Neuronal stem cell (in vitro differentiated cells): Measurements from ENCODE around the gene LBX2.
"Not testable (repeated sequence)": the region's sequence is repeated elsewhere in the genome, so short reads cannot be mapped to it uniquely, and the experiment has no call there.

Experiments used
- DNase-seq: peaks from one replicate; pipeline ENCODE4 v3.0.0-alpha.2; 2013; ENCODE audit warnings: low spot score
- H2AFZ ChIP-seq: one replicate; pipeline ENCODE4 v1.6.1; 2013; ENCODE audit warnings: mild to moderate bottlenecking, low read length, inconsistent platforms
- H2AK5ac ChIP-seq: 2 replicates; pipeline ENCODE4 v1.6.1; 2013; ENCODE audit warnings: low read depth, mild to moderate bottlenecking, inconsistent platforms, low read length, moderate library complexity, mixed read lengths
- H2BK120ac ChIP-seq: 2 replicates; pipeline ENCODE4 v1.6.1; 2013; ENCODE audit warnings: low read depth, mild to moderate bottlenecking, inconsistent platforms, low read length, moderate library complexity, mixed read lengths
- H2BK12ac ChIP-seq: one replicate; pipeline ENCODE4 v1.6.1; 2013; ENCODE audit warnings: low read length, inconsistent platforms
- H2BK15ac ChIP-seq: 2 replicates; pipeline ENCODE4 v1.6.1; 2013; ENCODE audit warnings: mild to moderate bottlenecking, low read length, inconsistent platforms, mixed read lengths
- H2BK5ac ChIP-seq: one replicate; pipeline ENCODE4 v1.6.1; 2013; ENCODE audit warnings: inconsistent platforms, mild to moderate bottlenecking, low read length, moderate library complexity
- H3K14ac ChIP-seq: one replicate; pipeline ENCODE4 v1.6.1; 2013; ENCODE audit warnings: low read length, inconsistent platforms
- H3K18ac ChIP-seq: 2 replicates; pipeline ENCODE4 v1.6.1; 2013; ENCODE audit warnings: low read length, inconsistent platforms
- H3K23ac ChIP-seq: 2 replicates; pipeline ENCODE4 v1.6.1; 2013; ENCODE audit warnings: low read depth, mild to moderate bottlenecking, mixed read lengths, low read length, inconsistent platforms; ENCODE audit not compliant: poor library complexity
- H3K27ac ChIP-seq: replicated peaks from 3 replicates; pipeline ENCODE4 v1.5.1; 2013; ENCODE audit warnings: low read length, inconsistent platforms
- H3K27me3 ChIP-seq, 3 experiments: 2 replicates each; pipeline ENCODE4 v1.6.1; 2013; ENCODE audit warnings: low read length in 3 of 3, mild to moderate bottlenecking in 2 of 3, inconsistent platforms in 1 of 3, low read depth in 1 of 3, mixed read lengths in 1 of 3, moderate library complexity in 1 of 3; ENCODE audit not compliant: control insufficient read depth in 3 of 3, insufficient read depth in 3 of 3
- H3K36me3 ChIP-seq, 2 donors: replicated peaks in 1 of 2; 2 replicates each; pipeline ENCODE4 v1.6.1; 2013; ENCODE audit warnings: low read length in 2 of 2; ENCODE audit not compliant: control insufficient read depth in 2 of 2, insufficient read depth in 2 of 2
- H3K4ac ChIP-seq: 2 replicates; pipeline ENCODE4 v1.6.1; 2013; ENCODE audit warnings: inconsistent platforms, mild to moderate bottlenecking, low read length, moderate library complexity
- H3K4me1 ChIP-seq, 2 donors: 1 replicate in 1 of 2; 2 replicates in 1 of 2; pipeline ENCODE4 v1.6.1; 2013; ENCODE audit warnings: low read length in 2 of 2, low read depth in 1 of 2; ENCODE audit not compliant: control insufficient read depth in 2 of 2, insufficient read depth in 1 of 2
- H3K4me2 ChIP-seq: one replicate; pipeline ENCODE4 v1.6.1; 2013; ENCODE audit warnings: mild to moderate bottlenecking, low read length, inconsistent platforms; ENCODE audit not compliant: insufficient read depth, poor library complexity, severe bottlenecking
- H3K4me3 ChIP-seq, 2 donors: 2 replicates each; pipeline ENCODE4 v1.5.1; 2013; ENCODE audit warnings: low read length in 2 of 2, mild to moderate bottlenecking in 2 of 2, inconsistent platforms in 1 of 2, moderate library complexity in 1 of 2
- H3K79me1 ChIP-seq: one replicate; pipeline ENCODE4 v1.6.1; 2013; ENCODE audit warnings: low read depth, mild to moderate bottlenecking, inconsistent platforms, low read length, moderate library complexity
- H3K9ac ChIP-seq: one replicate; pipeline ENCODE4 v1.6.1; 2013; ENCODE audit warnings: mild to moderate bottlenecking, low read depth, low read length, inconsistent platforms; ENCODE audit not compliant: poor library complexity
- H3K9me3 ChIP-seq, 2 donors: replicated peaks in 1 of 2; 2 replicates each; pipeline versions ENCODE3 to v1.6.1; 2013; ENCODE audit warnings: low read length in 2 of 2, mild to moderate bottlenecking in 2 of 2, inconsistent platforms in 1 of 2, low read depth in 1 of 2, mixed read lengths in 1 of 2, moderate library complexity in 1 of 2; ENCODE audit not compliant: control insufficient read depth in 2 of 2, insufficient read depth in 1 of 2
- H4K8ac ChIP-seq: one replicate; pipeline ENCODE4 v1.6.1; 2013; ENCODE audit warnings: low read depth, mild to moderate bottlenecking, inconsistent platforms, low read length, moderate library complexity
- H4K91ac ChIP-seq: one replicate; pipeline ENCODE4 v1.6.1; 2013; ENCODE audit warnings: low read length, low read depth, mild to moderate bottlenecking, inconsistent platforms; ENCODE audit not compliant: poor library complexity
- WGBS, 2 donors: extraction: QIAGEN DNeasy Blood & Tissue Kit; methylation state at CpG; one replicate each; pipeline ENCODE4 v1.1.7; 2013; ENCODE audit warnings: missing lambda C conversion rate in 2 of 2, mixed read lengths in 1 of 2; ENCODE audit not compliant: insufficient read length in 2 of 2, insufficient replicate concordance in 1 of 2; ENCODE audit errors: extremely low coverage in 2 of 2; 5-methylcytosine and 5-hydroxymethylcytosine counted together

The LBX2 gene

DNA sequence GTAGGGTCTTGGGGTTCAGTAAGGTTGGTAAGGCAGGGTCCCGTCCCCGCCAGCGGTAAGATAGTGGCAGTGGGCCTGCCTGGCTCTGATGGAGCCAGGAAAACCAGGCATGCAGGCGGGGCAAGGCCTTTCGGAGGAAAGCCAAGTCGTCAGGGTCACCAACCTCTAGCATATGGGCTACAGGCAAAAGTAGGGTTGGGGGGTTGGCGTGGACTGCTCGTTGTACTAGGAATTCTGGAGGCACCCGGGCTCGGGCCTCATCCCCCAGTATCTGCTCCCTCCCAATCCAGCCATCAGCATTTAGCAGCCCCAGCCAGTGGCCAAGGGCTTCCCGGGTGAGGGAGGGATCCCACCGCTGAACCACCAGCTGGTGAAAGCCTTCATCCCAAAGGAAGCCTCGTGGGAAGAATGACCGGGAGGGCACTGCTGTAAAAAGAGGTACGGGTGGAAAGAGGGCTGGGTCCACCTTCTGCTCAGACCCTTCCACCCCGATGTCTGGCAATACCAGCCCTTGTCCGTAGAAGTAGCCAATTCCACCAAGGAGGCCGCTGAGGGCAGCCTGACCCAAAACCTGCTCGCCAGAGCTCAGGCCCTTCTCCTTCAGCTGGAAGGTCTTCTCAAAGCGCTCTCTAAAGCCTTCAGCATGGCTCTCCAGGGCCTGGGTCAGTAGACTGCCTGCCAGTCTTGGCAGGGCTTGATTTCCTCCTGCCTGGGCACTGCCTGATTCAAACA is 37.2 kb downstream of the LBX2 start:
- H3K18ac ChIP-seq, result no peak overlapping the region
- DNase-seq, result no peak
- H2AK5ac ChIP-seq, result no peak overlapping the region
- no CpG with 5 or more reads among the region's 20 CpGs for WGBS, 2 donors
- peak overlapping the region in 1 of 2 donors; percentile 49 for H3K4me3 ChIP-seq
- H3K27me3 ChIP-seq, result no peaks in the 10 kb centered on the region
- no peak overlapping the region for H2BK15ac ChIP-seq
- H3K79me1 ChIP-seq, result peaks cover 13% of the 10 kb centered on the region
- H3K36me3 ChIP-seq, result peaks cover 24 to 40% of the 10 kb centered on the region in 2 donors
- no peak overlapping the region for H4K91ac ChIP-seq
- peak overlapping the region; percentile 66 for H3K23ac ChIP-seq
- no peak overlapping the region for H3K9ac ChIP-seq
- H3K4me1 ChIP-seq, result peaks cover 9 to 10% of the 10 kb centered on the region in 2 donors
- no peak overlapping the region for H2BK120ac ChIP-seq
- H2BK12ac ChIP-seq, result no peak overlapping the region
- H4K8ac ChIP-seq, result no peak overlapping the region
- H3K4me2 ChIP-seq, result no peak overlapping the region
- no peak overlapping the region for H2BK5ac ChIP-seq
- no peak overlapping the region for H2AFZ ChIP-seq
- no peak overlapping the region for H3K4ac ChIP-seq
- no peaks in the 10 kb centered on the region for H3K9me3 ChIP-seq
- no peak overlapping the region for H3K14ac ChIP-seq
- no peak overlapping the region for H3K27ac ChIP-seq

DNA sequence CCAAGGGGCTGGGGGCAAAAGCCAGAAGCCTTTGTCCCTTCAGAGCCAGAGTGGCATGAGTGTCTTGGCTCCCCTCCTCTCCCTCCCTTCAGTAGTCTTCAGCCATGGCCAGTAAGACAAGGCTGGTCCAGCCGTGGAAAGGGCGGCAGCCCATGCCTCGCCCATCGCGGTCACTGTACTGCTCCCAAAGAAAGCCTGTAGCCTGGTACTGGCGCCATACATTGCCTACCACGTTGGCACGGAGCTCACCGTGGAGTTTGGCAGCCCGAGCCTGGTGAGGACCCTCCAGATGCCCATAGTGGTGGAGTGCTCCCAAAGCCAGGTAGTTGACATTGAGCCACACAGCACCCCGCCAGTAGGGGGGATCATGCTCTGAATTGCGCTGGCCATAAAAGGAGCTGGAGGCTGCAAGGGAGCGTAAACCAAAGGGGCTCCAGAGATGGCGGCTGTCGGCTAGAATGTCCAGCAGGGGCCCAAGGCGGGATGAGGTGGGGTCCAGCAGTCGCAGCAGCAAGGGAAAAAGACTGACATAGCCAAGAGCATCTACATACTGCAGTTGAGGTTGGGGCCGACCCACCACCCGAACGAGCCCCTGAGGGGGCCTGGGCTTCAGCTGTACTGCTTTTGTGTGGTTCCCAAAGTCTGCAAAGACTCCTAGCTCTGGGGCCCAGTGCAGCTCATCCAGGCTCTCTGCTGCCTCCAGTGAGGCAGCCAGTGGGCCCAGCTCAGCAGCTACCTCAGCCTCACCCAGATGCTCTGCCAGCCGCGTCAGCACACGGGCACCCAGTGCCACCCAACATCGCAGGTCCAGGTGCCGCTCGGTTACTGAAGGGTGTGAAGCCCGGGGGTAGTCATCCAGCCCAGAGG is 38.0 kb downstream of the LBX2 start:
- no peak for DNase-seq
- no peaks in the 10 kb centered on the region for H3K27me3 ChIP-seq
- H3K18ac ChIP-seq, result no peak overlapping the region
- WGBS, 2 donors, result no CpG with 5 or more reads among the region's 27 CpGs
- H3K79me1 ChIP-seq, result peaks cover 13% of the 10 kb centered on the region
- H2AK5ac ChIP-seq, result no peak overlapping the region
- H3K9me3 ChIP-seq, result no peaks in the 10 kb centered on the region
- H3K4me2 ChIP-seq, result no peak overlapping the region
- H3K36me3 ChIP-seq, result peaks cover 24 to 40% of the 10 kb centered on the region in 2 donors
- H3K23ac ChIP-seq, result peak overlapping the region; percentile 95
- H2BK120ac ChIP-seq, result no peak overlapping the region
- no peak overlapping the region for H3K9ac ChIP-seq
- H3K4me1 ChIP-seq, result peaks cover 9 to 16% of the 10 kb centered on the region in 2 donors
- H2BK5ac ChIP-seq, result no peak overlapping the region
- H4K91ac ChIP-seq, result no peak overlapping the region
- H2AFZ ChIP-seq, result no peak overlapping the region
- H3K4me3 ChIP-seq, result peak overlapping the region in 1 of 2 donors; percentile 49
- H3K14ac ChIP-seq, result no peak overlapping the region
- H3K4ac ChIP-seq, result no peak overlapping the region
- H3K27ac ChIP-seq, result no peak overlapping the region
- no peak overlapping the region for H2BK12ac ChIP-seq
- no peak overlapping the region for H2BK15ac ChIP-seq
- no peak overlapping the region for H4K8ac ChIP-seq

DNA sequence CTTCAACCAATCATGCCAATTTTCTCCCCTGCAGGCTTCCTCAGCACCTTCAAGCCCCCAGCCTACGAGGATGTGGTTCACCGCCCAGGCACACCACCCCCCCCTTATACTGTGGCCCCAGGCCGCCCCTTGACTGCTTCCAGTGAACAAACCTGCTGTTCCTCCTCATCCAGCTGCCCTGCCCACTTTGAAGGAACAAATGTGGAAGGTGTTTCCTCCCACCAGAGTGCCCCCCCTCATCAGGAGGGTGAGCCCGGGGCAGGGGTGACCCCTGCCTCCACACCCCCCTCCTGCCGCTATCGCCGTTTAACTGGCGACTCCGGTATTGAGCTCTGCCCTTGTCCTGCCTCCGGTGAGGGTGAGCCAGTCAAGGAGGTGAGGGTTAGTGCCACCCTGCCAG is 39.2 kb downstream of the LBX2 start:
- H3K9me3 ChIP-seq, H4K8ac ChIP-seq, H3K14ac ChIP-seq, DNase-seq, H3K4me3 ChIP-seq, H3K18ac ChIP-seq, H2AK5ac ChIP-seq, H2BK120ac ChIP-seq, H3K27me3 ChIP-seq, H2AFZ ChIP-seq, H3K4ac ChIP-seq, H2BK12ac ChIP-seq, H3K23ac ChIP-seq, H2BK15ac ChIP-seq, H3K4me2 ChIP-seq, H4K91ac ChIP-seq, H3K27ac ChIP-seq, H2BK5ac ChIP-seq, H3K9ac ChIP-seq: not testable (repeated sequence)
- no CpG with 5 or more reads among the region's 10 CpGs for WGBS, 2 donors
- H3K36me3 ChIP-seq, result peaks cover 24 to 43% of the 10 kb centered on the region in 2 donors
- peaks cover 15% of the 10 kb centered on the region for H3K79me1 ChIP-seq
- peaks cover 10 to 22% of the 10 kb centered on the region in 2 donors for H3K4me1 ChIP-seq
